NCI-H1694 treated with DMSO at 0.1 percent for 48 hours (cell line): ENCODE measurements around the gene PDIA6.
"Not testable (repeated sequence)": the region's sequence is repeated elsewhere in the genome, so short reads cannot be mapped to it uniquely, and the experiment has no call there.

ENCODE experiments used
- DNase-seq: peaks from one replicate; lab custom pipeline; 2025; lab: John Stamatoyannopoulos, UW

Gene PDIA6

GRCh38 chr2:10780821-10781220, 31.8 kb downstream of the PDIA6 start:
- not testable (repeated sequence) for DNase-seq

GRCh38 chr2:10780491-10780820, 32.1 kb downstream of the PDIA6 start:
- no peak for DNase-seq

- no peak for DNase-seq
Measured at GRCh38 chr2:10779776-10780490, 32.7 kb downstream of the PDIA6 start.

- no peak for DNase-seq
Measured at GRCh38 chr2:10778724-10779115, 33.9 kb downstream of the PDIA6 start.

GRCh38 chr2:10777842-10778723, 34.5 kb downstream of the PDIA6 start:
- no peak for DNase-seq

- no peak for DNase-seq
Measured at GRCh38 chr2:10777111-10777841, 35.3 kb downstream of the PDIA6 start.

GRCh38 chr2:10776231-10776977, 36.2 kb downstream of the PDIA6 start:
- peak; percentile 49 for DNase-seq

GRCh38 chr2:10775831-10776230, 36.8 kb downstream of the PDIA6 start:
- DNase-seq, result no peak

- DNase-seq, result no peak
Measured at GRCh38 chr2:10775021-10775780, 37.4 kb downstream of the PDIA6 start.

- no peak for DNase-seq
Measured at GRCh38 chr2:10774394-10774793, 38.2 kb downstream of the PDIA6 start.

- no peak for DNase-seq
Measured at GRCh38 chr2:10773821-10774341, 38.7 kb downstream of the PDIA6 start.

- no peak for DNase-seq
Measured at GRCh38 chr2:10772868-10773215, 39.7 kb downstream of the PDIA6 start.

GRCh38 chr2:10772201-10772867, 40.3 kb downstream of the PDIA6 start:
- DNase-seq, result no peak

- DNase-seq, result no peak
Measured at GRCh38 chr2:10771786-10772185, 40.8 kb downstream of the PDIA6 start.

GRCh38 chr2:10770956-10771750, 41.4 kb downstream of the PDIA6 start:
- DNase-seq, result no peak

GRCh38 chr2:10768063-10768507, 44.5 kb downstream of the PDIA6 start:
- DNase-seq, result no peak

- DNase-seq, result no peak
Measured at GRCh38 chr2:10765914-10766313, 46.7 kb downstream of the PDIA6 start.

- no peak for DNase-seq
Measured at GRCh38 chr2:10765461-10765860, 47.1 kb downstream of the PDIA6 start.

GRCh38 chr2:10764896-10765295, 47.7 kb downstream of the PDIA6 start:
- no peak for DNase-seq
